NCI-H2227 (cell line): Measurements from ENCODE around the gene SLC6A18.

Experiments
- DNase-seq: peaks from one replicate; lab custom pipeline; 2025; ENCODE audit not compliant: unreplicated experiment; lab: John Stamatoyannopoulos, UW

The SLC6A18 gene

GRCh38 chr5:1202026-1202797 is 23.0 kb upstream of the SLC6A18 start:
- no peak for DNase-seq

- no peak for DNase-seq
Measured at GRCh38 chr5:1202798-1203185, 22.4 kb upstream of the SLC6A18 start.

- no peak for DNase-seq
Measured at GRCh38 chr5:1203311-1203967, 21.7 kb upstream of the SLC6A18 start.

- no peak for DNase-seq
Measured at GRCh38 chr5:1203968-1204692, 21.1 kb upstream of the SLC6A18 start.

- peak; percentile 84 for DNase-seq
Measured at GRCh38 chr5:1204693-1205242, 20.4 kb upstream of the SLC6A18 start.

- DNase-seq = no peak
Measured at GRCh38 chr5:1205255-1206180, 19.7 kb upstream of the SLC6A18 start.

GRCh38 chr5:1206521-1207412 is 18.4 kb upstream of the SLC6A18 start:
- DNase-seq = no peak

- DNase-seq = no peak
Measured at GRCh38 chr5:1207555-1207954, 17.6 kb upstream of the SLC6A18 start.

- DNase-seq = no peak
Measured at GRCh38 chr5:1208221-1208742, 16.9 kb upstream of the SLC6A18 start.

GRCh38 chr5:1208743-1209488 is 16.3 kb upstream of the SLC6A18 start:
- no peak for DNase-seq

- DNase-seq = no peak
Measured at GRCh38 chr5:1209489-1209852, 15.7 kb upstream of the SLC6A18 start.

- no peak for DNase-seq
Measured at GRCh38 chr5:1209896-1210776, 15.0 kb upstream of the SLC6A18 start.

- no peak for DNase-seq
Measured at GRCh38 chr5:1210832-1211251, 14.3 kb upstream of the SLC6A18 start.

- no peak for DNase-seq
Measured at GRCh38 chr5:1211701-1212100, 13.5 kb upstream of the SLC6A18 start.

- no peak for DNase-seq
Measured at GRCh38 chr5:1212271-1212670, 12.9 kb upstream of the SLC6A18 start.

GRCh38 chr5:1212881-1213280 is 12.3 kb upstream of the SLC6A18 start:
- DNase-seq = no peak

- no peak for DNase-seq
Measured at GRCh38 chr5:1213508-1214162, 11.5 kb upstream of the SLC6A18 start.
